ENCODE results near the gene EFNA4. TPM values are rescaled to one million over a fixed set of nuclear protein-coding genes. Genes with fewer than 3 reads are reported as not detected.

Gene EFNA4
- total RNA-seq, 1 donor from 2014 or later: 8.9 TPM

DNA sequence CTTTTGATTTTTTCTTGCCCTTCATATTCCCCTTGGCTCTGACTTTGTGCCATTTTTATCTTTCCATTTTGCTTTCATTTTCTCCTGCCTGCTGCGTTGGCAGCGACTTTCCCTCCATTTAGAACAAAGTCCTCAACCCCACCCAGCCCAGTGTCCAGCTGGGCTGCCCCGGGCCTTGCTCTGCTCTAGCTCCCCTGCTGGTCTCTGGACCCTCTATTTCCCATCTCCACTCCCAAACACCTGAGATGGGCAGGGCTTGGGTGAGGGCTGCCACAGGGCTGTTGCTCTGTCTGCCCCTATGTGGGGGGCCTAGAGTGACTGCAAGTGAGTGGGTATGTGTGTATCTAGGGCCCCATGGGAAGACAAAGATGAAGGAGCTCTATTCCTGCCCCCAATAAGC, 19.7 kb upstream of the EFNA4 start:
- H3K4me1 Mint-ChIP-seq (ENCODE audit: low read depth): peaks cover 10% of the 10 kb centered on the region

DNA sequence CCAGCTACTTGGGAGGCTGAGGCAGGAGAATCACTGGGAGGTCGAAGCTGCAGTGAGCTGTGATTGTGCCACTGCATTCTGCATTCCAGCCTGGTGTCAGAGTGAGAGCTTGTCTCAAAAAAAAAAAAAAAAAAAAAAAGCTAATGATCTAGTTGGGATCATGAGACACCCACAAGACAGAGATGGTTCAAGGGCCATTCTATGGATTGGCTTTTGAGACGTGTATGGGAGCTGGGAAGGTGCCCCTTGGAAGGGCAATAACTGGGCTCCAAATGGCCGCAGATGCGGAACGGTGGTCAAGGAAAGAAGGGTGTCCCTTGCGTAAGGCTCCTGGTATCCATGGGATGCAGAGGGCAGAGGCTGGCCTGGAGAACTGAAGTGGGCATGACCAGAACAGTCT, 19.2 kb upstream of the EFNA4 start:
- TF ChIP-seq, protein P1, sequence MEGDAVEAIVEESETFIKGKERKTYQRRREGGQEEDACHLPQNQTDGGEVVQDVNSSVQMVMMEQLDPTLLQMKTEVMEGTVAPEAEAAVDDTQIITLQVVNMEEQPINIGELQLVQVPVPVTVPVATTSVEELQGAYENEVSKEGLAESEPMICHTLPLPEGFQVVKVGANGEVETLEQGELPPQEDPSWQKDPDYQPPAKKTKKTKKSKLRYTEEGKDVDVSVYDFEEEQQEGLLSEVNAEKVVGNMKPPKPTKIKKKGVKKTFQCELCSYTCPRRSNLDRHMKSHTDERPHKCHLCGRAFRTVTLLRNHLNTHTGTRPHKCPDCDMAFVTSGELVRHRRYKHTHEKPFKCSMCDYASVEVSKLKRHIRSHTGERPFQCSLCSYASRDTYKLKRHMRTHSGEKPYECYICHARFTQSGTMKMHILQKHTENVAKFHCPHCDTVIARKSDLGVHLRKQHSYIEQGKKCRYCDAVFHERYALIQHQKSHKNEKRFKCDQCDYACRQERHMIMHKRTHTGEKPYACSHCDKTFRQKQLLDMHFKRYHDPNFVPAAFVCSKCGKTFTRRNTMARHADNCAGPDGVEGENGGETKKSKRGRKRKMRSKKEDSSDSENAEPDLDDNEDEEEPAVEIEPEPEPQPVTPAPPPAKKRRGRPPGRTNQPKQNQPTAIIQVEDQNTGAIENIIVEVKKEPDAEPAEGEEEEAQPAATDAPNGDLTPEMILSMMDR (IDR thresholded peaks at IDR 0.05): no peak
- Mint-ChIP-seq H3K27ac (ENCODE audit: unreplicated experiment) (no peak overlapping the region), H3K4me1 (ENCODE audit: low read depth) (peaks cover 12% of the 10 kb centered on the region), H3K4me3 (ENCODE audit: unreplicated experiment) (no peak overlapping the region), H3K27me3 (ENCODE audit: low read depth) (peaks cover 3% of the 10 kb centered on the region), H3K9me3 (ENCODE audit: low read depth) (no peaks in the 10 kb centered on the region), H3K36me3 (ENCODE audit: low read depth) (no peaks in the 10 kb centered on the region)
- DNase-seq (ENCODE audit: low spot score): no peak

More for the DNA sequence above, 19.7 kb upstream of the EFNA4 start:
- Mint-ChIP-seq H3K4me3 (ENCODE audit: unreplicated experiment) (no peak overlapping the region), H3K9me3 (ENCODE audit: low read depth) (no peaks in the 10 kb centered on the region), H3K36me3 (ENCODE audit: low read depth) (no peaks in the 10 kb centered on the region), H3K27ac (ENCODE audit: unreplicated experiment) (no peak overlapping the region), H3K27me3 (ENCODE audit: low read depth) (peaks cover 3% of the 10 kb centered on the region)
- DNase-seq (ENCODE audit: low spot score): no peak
- TF ChIP-seq, protein P1 (IDR thresholded peaks at IDR 0.05): no peak

DNA sequence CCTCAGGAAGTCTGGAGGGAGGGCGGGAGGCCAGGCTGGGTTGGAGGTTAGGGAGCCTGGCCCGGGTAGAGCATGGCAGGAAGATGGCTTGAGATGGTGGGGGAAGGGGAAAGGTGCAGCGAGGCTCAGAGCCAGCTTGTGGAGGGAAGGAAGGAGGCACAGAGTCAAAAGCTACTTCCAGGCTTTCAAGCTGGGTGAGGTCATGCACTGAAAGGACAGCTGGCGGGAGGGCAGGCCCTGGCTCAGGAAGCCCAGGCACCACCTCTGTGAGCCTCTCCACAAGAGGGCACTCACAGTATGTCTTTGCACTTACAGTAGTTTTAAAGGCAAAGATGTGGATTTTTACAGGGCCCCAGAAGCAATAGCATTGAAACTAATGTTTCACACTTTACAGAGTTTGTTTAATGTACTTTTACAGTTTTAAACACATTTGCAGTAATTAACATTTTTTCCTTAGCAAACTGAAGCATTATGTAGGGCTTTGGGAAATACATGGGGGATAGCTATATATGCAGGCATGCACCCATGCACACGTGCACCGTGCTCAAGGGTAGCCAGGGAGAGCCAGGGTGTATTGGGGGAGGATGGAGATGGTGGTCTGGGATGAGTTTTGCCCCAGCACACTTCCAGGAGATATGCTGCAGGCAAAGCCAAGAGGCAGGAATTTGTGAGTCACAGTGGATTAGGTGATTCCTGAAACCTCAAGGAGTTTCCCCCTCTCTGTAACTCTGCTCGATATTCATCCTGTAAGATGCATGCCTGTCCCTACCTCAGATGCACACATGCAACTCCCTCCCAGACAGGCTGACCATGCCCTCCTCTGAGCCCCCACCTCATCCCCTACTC, 18.5 kb upstream of the EFNA4 start:
- no peak for DNase-seq (ENCODE audit: low spot score)
- H3K36me3 Mint-ChIP-seq (ENCODE audit: low read depth): no peaks in the 10 kb centered on the region
- H3K27me3 Mint-ChIP-seq (ENCODE audit: low read depth): peaks cover 3% of the 10 kb centered on the region
- H3K4me1 Mint-ChIP-seq (ENCODE audit: low read depth): peaks cover 19% of the 10 kb centered on the region
- H3K27ac Mint-ChIP-seq (ENCODE audit: unreplicated experiment): peak overlapping the region; percentile 30
- no peak overlapping the region for H3K4me3 Mint-ChIP-seq (ENCODE audit: unreplicated experiment)
- TF ChIP-seq, protein P1 (IDR thresholded peaks at IDR 0.05): peak; percentile 85
- H3K9me3 Mint-ChIP-seq (ENCODE audit: low read depth): no peaks in the 10 kb centered on the region

DNA sequence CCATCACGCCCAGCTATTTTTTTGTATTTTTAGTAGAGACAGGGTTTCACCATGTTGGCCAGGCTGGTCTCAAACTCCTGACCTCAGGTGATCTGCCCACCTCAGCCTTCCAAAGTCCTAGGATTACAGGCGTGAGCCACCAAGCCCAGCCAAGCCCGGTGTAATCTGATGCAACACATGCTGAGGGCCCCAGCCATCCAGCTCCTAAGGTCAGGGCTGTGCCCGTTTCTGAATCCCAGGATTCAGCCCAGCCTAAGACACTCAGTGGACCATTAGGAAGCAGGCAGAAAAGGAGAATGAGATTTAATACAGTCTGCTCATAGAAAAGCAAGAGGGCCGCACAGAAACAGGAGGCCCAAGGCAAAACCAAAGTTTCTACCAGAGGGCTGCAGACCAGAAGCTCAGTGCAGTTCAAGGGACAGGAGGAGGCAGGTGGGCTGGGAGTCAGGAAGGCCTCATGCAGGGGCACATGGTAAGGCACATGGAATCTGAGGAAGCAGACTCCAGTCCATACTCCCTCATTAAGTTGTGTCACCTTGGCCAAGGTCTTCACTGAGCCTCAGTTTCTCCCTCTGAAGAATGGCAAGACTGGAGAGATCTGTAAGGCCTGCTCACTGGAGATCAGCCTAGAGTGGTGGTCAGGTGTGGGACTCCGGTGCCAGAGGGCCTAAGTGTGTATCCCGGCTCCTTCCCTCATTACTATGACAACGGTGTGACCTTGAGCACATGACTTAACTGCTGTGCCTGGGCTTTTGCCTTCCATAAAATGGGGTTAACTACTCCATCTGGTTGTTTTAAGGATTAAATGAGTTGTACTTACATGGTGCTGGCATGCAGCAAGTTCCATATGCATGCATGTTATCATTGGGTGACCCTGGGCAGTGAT, 14.8 kb upstream of the EFNA4 start:
- peaks cover 36% of the 10 kb centered on the region for H3K4me1 Mint-ChIP-seq (ENCODE audit: low read depth)
- H3K4me3 Mint-ChIP-seq (ENCODE audit: unreplicated experiment): no peak overlapping the region
- no peak for DNase-seq (ENCODE audit: low spot score)
- TF ChIP-seq, protein P1 (IDR thresholded peaks at IDR 0.05): no peak
- H3K27me3 Mint-ChIP-seq (ENCODE audit: low read depth): no peaks in the 10 kb centered on the region
- H3K9me3 Mint-ChIP-seq (ENCODE audit: low read depth): no peaks in the 10 kb centered on the region
- H3K27ac Mint-ChIP-seq (ENCODE audit: unreplicated experiment): no peak overlapping the region
- no peaks in the 10 kb centered on the region for H3K36me3 Mint-ChIP-seq (ENCODE audit: low read depth)
